ENCODE results near the gene TLE4. TPM values are rescaled to one million over a fixed set of nuclear protein-coding genes. Genes with fewer than 3 reads are reported as not detected.

Gene TLE4
- total RNA-seq, 1 donor from 2014 or later, result 10.3 TPM

- DNase-seq, result no peak
- no peaks in the 10 kb centered on the region for H3K9me3 ChIP-seq (replicated peaks)
- H3K27ac ChIP-seq (replicated peaks), result peak overlapping the region; percentile 28
- peaks cover 77% of the 10 kb centered on the region for H3K4me1 ChIP-seq
- no peaks in the 10 kb centered on the region for H3K27me3 ChIP-seq (ENCODE audit: low read depth)
- no peaks in the 10 kb centered on the region for H3K36me3 ChIP-seq
- intact Hi-C loops (cut with micrococcal nuclease), result no loop called here
- no peak overlapping the region for H3K4me3 ChIP-seq
- TF ChIP-seq CTCF (IDR thresholded peaks at IDR 0.05; ENCODE audit: borderline replicate concordance), result no peak
These were observed 10.0 kb downstream of the TLE4 start for GRCh38 chr9:79581794-79582193.

DNA sequence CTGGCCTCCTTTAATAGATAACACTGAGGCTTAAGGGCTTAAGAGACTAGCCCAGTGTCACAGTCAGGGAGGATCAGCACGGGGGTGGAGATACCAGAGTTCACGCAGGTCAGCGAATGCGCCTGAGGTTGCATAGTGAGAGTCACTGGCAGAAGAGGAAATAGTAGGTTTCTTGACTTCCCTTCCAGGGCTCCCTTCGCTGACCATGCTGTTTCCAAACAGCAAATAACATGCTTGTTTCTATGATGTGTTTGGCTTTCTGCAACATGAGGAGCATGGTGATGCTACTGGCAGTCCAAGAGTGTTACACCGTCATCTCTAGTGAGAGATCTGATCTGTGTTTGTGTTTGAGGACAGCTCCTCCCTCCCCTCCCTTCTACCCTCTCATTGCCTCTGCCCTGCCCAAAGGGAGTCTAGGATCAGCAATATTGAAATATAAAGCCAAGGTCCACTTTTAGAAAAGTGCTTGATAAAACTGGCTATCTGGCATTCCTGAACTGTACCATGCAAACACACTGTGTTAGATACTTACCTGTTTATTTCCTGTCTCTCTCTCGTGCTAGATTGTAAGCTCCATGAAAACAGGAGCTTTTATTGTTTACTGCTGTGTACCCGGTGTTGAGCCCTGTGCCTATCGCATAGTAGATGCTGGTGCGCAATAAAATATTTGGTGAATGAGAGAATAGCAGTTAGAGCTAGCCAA is 12.3 kb downstream of the TLE4 start:
- TF ChIP-seq CTCF (IDR thresholded peaks at IDR 0.05; ENCODE audit: borderline replicate concordance), result no peak
- H3K4me1 ChIP-seq, result peaks cover 75% of the 10 kb centered on the region
- intact Hi-C loops (cut with micrococcal nuclease), result no loop called here
- peak overlapping the region; percentile 14 for H3K27ac ChIP-seq (replicated peaks)
- no peaks in the 10 kb centered on the region for H3K36me3 ChIP-seq
- H3K4me3 ChIP-seq, result peak overlapping the region; percentile 31
- H3K27me3 ChIP-seq (ENCODE audit: low read depth), result no peaks in the 10 kb centered on the region
- DNase-seq, result peak; percentile 36
- no peaks in the 10 kb centered on the region for H3K9me3 ChIP-seq (replicated peaks)

- no peak for DNase-seq
- H3K4me1 ChIP-seq, result peaks cover 69% of the 10 kb centered on the region
- H3K9me3 ChIP-seq (replicated peaks), result no peaks in the 10 kb centered on the region
- intact Hi-C loops (cut with micrococcal nuclease), result no loop called here
- H3K27ac ChIP-seq (replicated peaks), result peak overlapping the region; percentile 14
- TF ChIP-seq CTCF (IDR thresholded peaks at IDR 0.05; ENCODE audit: borderline replicate concordance), result no peak
- H3K27me3 ChIP-seq (ENCODE audit: low read depth), result no peaks in the 10 kb centered on the region
- no peaks in the 10 kb centered on the region for H3K36me3 ChIP-seq
- H3K4me3 ChIP-seq, result peak overlapping the region; percentile 31
These were observed 12.9 kb downstream of the TLE4 start for GRCh38 chr9:79584655-79584982.

DNA sequence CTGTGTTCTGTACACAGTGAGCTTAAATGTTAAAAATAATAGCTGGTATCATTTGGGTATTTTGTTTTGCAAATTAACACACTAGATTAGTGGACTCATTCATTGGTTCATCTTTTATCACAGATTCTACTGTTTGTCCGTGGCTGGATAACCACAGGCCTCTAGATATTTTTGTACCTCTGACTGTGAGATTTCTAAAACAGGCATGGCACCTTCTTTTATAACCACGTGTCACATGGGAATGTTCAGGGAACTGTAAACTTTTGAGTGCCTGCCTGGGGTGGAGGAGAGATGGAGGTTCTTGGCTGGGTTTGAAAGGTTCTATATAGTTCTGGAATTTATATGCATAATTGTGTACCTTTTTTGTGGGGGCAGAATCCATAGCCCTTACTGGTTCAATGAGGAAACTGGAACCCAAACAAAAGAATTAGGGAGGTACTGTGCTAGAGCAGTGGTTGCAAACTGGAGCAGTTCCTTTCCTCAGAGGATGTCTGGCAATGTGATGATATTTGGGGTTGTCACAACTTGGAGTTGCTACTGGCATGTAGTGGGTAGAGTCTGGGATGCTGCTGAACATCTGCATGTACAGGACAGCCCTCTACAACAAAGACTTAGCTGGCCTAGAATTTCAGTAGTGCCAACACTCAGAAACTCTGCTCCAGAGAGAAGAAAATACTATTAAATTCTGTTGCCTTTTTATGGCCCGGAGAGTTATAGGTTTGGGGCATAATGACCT is 16.9 kb downstream of the TLE4 start:
- Histone ChIP-seq H3K4me1 (peaks cover 36% of the 10 kb centered on the region), H3K36me3 (no peaks in the 10 kb centered on the region), H3K27ac (replicated peaks) (peak overlapping the region; percentile 2), H3K27me3 (ENCODE audit: low read depth) (no peaks in the 10 kb centered on the region), H3K9me3 (replicated peaks) (no peaks in the 10 kb centered on the region), H3K4me3 (no peak overlapping the region)
- no peak for DNase-seq
- intact Hi-C loops (cut with micrococcal nuclease), result no loop called here
- no peak for TF ChIP-seq CTCF (IDR thresholded peaks at IDR 0.05; ENCODE audit: borderline replicate concordance)

GRCh38 chr9:79591458-79591857 is 19.7 kb downstream of the TLE4 start:
- DNase-seq, result no peak
- no peak overlapping the region for H3K4me3 ChIP-seq
- peaks cover 19% of the 10 kb centered on the region for H3K4me1 ChIP-seq
- no peaks in the 10 kb centered on the region for H3K27me3 ChIP-seq (ENCODE audit: low read depth)
- H3K36me3 ChIP-seq, result no peaks in the 10 kb centered on the region
- no peaks in the 10 kb centered on the region for H3K9me3 ChIP-seq (replicated peaks)
- no peak for TF ChIP-seq CTCF (IDR thresholded peaks at IDR 0.05; ENCODE audit: borderline replicate concordance)
- intact Hi-C loops (cut with micrococcal nuclease), result loop anchor here (10.0 kb wide), 1 partner anchor 63 kb away; no protein-coding TSS in a partner anchor
- no peak overlapping the region for H3K27ac ChIP-seq (replicated peaks)

Data from left ventricle myocardium inferior (tissue), 1 donor.